ENCODE results near the gene DYTN.

Gene DYTN

DNA sequence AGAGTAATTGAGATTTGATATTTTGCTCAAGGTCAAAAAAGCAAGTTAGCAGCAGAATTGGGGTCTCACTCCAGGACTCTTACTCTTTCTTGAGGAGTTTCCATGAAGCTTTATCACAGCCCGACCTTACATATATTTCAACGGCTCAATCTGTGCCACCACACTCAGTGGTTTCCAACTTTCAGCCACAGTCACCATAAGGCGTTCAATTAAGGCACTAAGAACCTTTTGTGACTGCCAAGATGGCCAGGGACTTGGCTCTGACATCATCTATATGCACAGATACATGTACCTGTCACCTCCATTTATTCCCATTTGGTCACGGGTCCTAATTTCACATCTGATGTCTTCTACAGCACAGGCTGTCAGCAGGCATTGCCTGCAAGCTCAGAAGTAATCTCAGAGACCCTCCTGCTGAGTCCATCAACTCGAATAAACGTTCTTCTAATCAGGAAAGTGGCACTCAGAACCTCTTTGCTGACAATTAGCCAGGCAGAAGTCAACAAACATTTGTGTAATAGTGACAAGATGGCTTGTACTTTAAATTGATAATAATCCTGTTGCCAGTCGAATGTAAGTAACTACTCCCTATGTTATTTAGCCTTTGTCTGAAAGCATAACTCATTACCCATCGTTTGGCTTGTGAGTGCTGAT, 16.1 kb downstream of the DYTN start:
- DNase-seq, result no peak

DNA sequence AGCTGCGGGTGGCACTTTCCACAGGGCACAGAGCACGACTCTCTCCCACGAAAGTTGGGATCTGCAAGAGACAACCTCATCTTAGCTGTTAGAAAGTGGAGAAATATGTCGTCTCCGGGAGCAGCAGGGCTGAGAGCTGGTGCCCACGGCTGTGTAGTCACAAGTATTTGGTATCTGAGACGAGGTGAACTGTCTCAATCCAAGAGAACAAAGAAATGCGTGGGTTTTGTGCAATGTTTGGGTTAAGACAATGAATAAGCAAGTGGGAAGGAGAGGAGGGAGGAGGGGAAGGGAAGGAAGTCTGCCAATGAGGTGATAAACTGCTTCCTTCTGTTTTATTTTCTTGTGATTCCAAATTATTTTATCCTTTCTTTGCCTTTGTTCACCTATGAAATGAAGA, 18.0 kb downstream of the DYTN start:
- intact Hi-C loops (cut with DNase I), result no loop called here
- no peak for DNase-seq

More for the DNA sequence above, 16.1 kb downstream of the DYTN start:
- intact Hi-C loops (cut with DNase I), result no loop called here

DNA sequence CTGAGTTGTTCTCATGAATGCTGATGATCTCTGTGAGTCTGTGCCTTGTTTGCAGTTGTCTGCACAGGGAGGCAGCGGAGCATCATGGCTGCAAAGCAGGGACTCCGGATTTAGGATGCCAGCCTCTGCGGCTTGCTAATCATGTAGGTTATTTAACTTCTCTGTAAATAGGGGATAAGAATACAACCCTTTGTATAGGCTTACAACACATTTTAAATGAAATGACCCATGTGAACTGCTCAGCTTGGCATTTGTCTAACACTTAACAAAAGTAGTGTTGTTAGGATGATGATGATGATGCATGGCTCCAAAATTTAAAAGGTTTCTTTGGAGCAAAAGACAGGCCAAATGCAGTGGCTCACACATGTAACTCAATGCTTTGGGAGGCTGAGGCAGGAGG, 19.4 kb downstream of the DYTN start:
- intact Hi-C loops (cut with DNase I), result no loop called here
- DNase-seq, result no peak

DNA sequence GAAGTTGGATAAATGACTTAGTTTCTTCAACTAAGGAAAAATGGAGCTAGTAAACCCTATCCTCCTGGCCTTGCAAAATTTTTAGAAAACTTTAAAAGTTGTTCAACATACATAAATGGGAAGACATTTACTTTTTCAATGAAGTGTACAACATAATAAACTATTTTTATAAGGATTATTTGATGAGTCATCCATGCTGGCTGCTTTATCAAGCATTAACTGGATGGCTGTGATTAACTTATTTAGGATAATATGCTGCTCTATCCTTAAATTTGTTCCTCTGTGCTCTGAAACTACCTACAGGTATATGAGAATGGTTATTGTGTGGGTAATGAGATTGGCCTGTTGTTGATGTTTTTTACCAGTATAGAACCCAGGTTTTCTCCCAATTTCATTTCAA, 21.3 kb downstream of the DYTN start:
- no peak for DNase-seq

DNA sequence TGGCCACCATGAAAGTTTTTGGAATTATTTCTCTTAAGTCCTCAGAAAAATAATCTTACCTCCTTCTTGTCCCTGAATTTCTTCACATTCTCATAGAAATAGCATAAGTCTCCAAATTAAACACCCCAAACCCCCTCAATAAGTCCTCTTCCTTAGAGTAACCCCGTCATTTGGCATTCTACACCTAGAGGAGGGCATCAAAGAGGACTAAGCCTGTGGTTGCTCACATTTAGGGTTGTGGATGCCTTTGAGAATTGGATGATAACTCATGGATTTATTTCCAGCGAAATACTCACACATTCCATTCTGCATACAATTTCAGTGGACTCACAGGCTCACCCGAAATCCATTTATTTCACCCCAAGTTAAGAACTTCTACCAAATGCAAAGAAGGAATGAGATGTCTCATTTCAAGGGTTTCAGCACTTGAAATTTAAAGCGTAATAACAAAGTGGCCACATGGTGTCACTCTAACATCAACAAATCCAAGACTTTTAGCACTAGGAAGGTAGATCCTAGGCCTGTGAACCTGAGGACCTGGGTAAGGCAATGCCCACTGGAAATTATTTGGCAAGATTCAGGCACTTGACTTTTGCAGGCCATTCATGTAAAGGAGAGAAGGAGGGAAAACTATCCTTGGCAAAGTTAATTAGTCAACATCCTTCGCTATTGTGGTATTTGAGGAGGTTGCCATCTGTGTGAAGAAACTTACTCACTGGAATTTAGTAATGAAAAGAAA, 24.6 kb downstream of the DYTN start:
- intact Hi-C loops (cut with DNase I), result loop anchor here (5.0 kb wide), 3 partner anchors 94 to 784 kb away; no protein-coding TSS in a partner anchor
- peak in 1 of 10 donors; percentile 12 for DNase-seq

More for the DNA sequence above, 21.3 kb downstream of the DYTN start:
- intact Hi-C loops (cut with DNase I), result no loop called here

DNA sequence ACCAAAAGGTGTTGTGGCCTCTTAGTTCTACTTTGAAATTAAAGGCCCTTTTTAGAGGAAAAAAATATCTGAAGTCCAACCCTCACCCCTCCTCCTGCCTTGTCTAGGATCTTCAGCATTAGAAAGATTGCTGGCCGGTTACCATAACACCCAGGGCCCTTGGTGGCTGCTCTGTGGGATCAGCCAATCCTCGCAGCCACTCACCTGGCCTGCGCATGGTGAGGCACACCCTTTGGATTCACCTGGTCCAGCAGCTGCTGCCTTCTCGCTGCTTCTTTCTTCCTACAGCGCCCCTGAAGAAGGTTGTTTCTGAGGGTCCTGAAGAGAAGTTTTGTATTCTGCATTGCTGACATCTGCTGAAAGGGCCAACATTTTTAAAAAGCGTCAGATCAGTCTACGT, 25.2 kb downstream of the DYTN start:
- intact Hi-C loops (cut with DNase I), result loop anchor here (5.0 kb wide), 3 partner anchors 94 to 784 kb away; no protein-coding TSS in a partner anchor
- no peak for DNase-seq

DNA sequence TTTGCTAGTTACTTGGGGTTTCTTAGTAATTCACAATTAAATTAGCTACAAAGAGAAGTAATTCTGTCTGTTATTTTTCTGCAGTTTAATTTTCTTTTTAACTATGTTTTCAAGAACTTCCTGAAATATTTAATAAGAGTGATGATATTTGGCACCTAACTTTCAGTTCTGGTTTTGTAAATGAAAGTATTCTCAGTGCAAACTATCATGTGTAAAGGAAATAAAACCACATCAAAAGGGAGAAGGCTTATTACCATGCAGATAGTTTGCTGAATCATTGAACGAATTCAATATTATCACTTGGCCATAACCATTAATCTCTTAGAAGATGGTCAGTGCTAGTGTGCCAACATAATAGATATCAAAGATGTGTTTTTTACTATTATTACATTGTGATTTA, 29.2 kb downstream of the DYTN start:
- intact Hi-C loops (cut with DNase I), result no loop called here
- DNase-seq, result no peak

DNA sequence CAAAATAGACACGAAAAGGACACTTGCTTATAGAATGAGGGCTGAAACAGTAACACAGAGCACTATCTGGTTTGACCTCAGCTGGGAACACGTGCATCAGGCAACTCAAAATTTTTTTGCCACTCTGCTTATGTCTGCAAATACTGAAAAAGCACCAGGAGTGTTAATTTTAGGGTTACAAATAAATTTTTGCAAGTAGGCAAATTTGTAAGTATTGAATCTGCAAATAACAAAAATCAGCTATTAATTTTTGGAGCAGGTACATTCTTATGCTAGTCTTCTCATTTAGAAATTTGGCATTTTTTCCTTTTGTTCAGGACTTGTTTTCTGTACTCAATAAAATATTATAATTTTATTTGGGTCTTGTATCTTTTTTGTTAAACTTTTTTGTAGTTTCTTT, 29.7 kb downstream of the DYTN start:
- DNase-seq, result no peak
- intact Hi-C loops (cut with DNase I), result no loop called here

DNA sequence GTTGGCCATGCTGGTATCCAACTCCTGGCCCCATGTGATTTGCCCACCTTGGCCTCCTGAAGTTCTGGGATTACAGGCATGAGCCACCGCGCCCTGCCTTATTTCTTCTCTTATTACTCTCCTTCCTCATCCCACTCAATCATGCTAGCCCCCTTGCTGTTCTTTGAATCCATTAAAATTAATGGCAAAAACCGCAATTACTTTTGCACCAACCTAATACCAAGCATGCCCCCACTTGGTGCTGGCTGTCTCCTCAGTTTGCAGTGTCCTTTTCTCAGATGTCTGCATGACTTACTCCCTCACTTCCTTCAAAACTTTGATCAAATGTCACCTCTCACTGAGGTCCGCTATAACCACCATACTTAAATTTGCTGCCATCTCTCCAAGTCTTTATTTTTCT, 34.6 kb downstream of the DYTN start:
- no peak for DNase-seq
- intact Hi-C loops (cut with DNase I), result no loop called here

DNA sequence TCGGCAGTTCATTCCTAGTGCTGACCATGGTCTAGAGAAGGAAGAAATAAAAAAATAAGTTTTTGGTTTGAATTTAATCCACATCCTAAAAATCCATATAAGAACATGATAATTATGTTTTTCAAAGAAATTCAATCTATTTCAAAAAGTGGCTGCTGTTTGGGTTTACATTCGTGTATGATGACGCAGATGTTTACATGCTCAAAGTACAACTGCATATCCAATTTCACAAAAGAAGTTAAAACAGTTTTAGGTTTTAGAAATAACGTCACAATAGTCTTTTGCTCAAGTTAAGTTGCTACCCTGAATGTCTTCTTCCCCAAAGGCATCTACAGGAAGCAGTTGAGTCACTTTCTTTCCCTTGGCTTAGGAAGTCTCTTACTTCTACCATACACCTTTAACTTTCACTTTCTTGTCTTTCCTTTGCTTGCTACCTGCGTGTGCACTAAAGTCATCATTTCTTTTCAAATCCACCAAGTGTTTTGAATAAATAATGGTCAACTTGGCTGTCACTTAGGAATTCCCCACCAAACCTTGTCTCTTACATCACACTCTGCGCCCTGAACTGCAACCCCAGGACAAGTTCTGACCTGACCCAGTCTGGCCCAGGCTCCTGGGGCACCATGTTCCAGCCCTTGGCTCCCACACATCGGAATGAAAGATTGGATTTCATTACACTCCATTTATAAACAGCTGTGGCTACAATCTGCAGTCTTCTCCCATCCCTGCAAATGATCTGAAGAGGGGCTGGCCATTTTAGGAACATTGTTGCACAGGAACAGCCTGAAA, 47.5 kb downstream of the DYTN start:
- no peak for DNase-seq
- intact Hi-C loops (cut with DNase I), result no loop called here

DNA sequence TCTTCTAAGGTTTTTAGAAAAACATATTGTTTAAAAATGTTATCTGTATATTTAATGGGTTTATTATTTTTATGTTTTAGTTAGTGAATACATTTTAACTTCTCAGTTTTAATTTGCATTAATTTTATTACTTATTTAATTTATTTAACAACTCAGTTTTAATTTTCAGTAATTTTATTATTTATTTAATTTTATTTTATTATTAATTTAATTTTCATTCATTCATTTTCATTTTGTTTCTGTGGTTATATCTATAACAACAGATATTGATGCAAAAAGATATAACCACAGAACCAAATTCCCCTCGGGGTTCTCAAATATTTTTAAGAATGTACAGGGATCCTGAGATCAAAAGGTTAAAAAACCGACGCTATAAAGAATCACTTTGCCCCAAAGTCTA, 52.9 kb downstream of the DYTN start:
- intact Hi-C loops (cut with DNase I), result no loop called here
- no peak for DNase-seq

DNA sequence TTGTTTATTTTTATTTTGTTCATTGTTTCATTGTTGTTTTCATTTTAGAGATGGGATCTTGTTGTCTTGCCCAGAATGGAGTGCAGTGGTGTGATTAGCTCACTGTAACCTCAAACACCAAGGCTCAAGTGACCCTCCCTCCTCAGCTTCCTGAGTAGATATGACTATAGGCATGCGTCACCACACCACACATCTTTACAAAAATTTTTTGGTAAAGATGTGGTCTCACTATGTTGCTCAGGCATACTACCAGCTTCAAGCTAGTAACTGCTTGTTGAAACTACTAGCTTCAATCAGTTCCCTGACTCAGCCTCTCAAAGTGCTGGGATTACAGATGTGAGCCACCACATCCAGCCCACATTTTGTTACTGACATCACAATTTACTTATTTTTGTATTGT, 61.1 kb downstream of the DYTN start:
- intact Hi-C loops (cut with DNase I), result no loop called here

DNA sequence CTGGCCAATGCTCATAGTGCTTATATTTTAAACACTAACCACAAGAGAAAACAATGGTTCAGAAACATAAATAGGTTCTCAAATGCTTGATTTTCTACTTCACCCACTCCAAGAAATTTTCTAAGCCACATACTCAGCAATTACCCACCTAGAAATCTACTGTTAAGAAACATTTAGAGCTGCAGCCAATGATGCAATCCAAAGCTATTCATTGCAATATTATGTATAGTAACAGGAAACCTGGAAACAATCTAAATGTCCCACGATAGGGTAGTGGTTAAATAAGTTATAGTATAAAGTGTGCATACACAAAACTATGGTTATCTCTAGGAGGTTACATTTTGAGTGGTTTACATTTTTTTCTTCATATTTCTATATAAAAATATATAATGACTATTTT, 70.2 kb downstream of the DYTN start:
- intact Hi-C loops (cut with DNase I), result no loop called here
- no peak for DNase-seq

More for the DNA sequence above, 61.1 kb downstream of the DYTN start:
- DNase-seq, result no peak

DNA sequence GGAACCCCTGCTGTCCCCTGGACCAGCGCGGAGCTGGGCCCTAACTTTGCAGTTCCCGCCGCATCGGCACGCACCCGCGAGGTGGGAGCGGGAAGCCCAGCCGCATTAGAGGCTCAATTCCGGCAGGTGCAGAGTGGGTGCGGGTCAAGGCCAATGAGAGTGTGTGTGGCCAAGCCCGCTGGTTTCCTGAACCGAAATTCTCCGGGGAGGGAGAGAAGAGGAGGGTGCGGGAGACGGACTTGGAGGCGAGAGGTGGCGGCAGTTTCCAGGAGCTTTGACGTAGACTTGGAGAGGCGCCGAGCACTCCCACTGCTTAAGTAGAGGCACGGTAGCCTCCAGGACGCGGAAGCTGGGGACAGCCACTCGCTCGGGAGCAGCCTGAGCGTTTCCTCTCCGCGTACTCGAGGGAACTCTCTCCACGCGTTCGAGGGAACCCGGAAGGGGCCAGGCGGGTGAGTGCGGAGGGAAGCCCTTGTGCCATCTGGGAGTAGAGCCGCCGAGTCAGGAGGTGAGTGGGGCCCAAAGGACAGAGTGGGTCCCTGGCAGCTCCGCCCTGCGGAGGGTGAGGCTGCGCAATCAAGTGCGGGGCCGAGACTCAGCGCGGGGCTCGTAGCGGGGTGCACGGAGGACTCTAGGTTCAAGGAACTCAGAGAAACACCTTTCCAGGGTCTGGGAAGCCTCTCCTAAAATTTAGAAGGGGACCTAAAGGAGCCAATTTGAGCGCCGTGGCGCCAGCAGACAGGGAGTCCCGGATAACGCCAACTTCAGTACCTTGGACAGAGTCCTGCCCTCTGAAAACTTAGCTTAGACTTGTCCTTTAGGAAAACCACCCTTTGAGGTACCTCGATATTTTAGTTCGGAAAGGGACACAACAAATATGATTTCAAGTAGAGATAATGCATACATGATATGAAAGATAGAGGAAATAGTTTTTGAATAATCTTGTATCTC, 75.8 kb downstream of the DYTN start, which contains the start of gene FAM237A:
Gene FAM237A (plus strand): TSS at position 413 of the 951 bp plus-strand sequence. CDS start 1,750 bp downstream, outside the sequence.
- intact Hi-C loops (cut with DNase I), result no loop called here
- DNase-seq, result peak in 7 of 10 donors; percentile 7 to 84 (median 32)

DNA sequence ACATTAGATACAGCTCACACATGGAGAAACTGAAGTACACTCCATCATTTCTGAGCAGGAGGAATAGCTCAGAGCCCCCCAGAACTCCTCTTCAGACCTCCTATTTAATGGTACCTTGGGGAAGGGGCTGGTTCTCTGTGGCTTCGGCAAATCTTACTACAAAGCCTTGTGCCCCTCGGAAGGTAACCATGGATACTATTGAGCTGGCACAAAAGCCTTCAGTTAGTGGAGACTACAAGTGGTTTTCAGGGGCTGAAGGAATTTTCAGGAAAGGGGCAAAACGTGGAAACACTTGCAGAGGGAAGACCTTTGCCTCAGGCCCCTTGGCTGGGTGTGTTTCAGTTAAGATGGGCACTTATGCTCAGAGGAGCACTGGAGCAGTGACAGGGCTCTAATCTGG, 77.0 kb downstream of the DYTN start:
- no peak for DNase-seq
- intact Hi-C loops (cut with DNase I), result no loop called here

DNA sequence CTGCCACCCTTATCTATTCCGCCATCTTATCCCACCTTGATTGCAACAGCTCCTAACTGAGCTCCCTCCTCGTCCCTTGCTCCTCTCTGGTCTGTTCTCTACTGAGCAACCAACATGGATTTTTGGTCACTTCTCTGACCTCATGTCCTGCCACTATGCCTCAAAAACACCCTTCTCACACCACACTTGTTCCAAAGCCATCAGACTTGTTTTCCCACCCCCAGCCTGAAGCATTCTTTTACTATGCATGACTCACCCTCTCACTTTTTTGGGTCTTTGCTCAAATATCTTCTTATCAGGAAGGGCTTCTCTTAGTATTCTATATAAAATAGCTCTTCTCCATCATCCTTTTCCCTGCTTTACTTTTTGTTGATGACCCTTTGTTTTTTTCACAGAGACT, 78.6 kb downstream of the DYTN start:
- intact Hi-C loops (cut with DNase I), result no loop called here
- no peak for DNase-seq

DNA sequence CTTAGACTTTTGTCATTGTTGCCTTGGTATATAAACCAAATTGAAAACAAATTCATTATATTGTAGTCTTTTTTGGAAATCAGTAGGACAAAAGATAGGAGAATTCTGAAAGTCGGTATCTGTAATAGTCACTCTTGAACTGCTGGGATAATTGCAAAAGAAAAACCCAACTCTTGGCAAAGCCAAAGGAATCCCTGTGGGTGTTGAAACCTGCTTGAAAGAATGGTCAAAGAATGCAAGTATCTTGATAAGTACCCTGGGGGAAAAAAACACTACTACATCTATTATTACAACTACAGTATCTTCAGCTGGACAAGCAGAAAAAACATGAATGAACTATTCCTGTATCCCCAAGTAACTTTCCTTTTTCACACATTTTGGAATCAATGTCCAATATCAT, 83.2 kb downstream of the DYTN start:
- DNase-seq, result no peak
- intact Hi-C loops (cut with DNase I), result no loop called here

DNA sequence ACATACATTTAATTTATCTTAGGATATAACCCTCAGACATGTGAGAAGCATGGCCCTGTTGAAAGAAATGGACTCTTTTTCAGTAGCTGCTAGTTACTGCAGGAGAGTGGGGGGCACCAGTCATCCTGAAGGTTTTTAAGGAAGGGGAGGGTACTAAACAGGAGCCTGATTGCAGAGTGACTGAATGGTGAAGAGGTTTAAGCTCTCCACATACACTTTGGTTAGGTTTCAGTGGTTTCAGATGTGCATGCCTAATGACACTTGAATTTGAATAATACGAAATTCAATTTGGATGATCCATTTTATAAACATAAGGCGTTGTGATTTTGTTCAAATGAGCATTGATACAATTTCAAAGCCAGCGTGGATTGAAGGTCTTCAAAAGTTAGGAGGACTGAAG, 86.9 kb downstream of the DYTN start:
- intact Hi-C loops (cut with DNase I), result no loop called here
- DNase-seq, result no peak

DNA sequence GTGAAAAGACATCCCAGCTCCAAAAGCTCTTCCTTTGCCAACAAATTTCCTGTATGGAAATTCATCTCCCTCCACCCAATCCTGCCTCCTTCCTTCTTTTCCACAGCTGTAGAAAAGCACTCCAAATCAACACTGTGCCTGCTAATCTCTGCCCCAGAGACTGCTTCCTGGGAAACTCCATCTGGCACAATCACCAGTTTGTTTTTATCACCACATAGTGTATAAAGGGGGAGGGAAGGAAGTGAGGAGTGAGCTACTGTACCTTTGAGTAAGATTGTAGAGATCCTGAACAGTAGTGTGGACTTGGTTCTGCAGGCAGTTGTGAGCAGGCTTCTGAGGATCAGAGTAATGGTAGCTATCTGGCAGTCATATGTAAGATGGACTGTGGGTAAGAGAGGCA, 90.6 kb downstream of the DYTN start:
- intact Hi-C loops (cut with DNase I), result no loop called here
- no peak for DNase-seq

DNA sequence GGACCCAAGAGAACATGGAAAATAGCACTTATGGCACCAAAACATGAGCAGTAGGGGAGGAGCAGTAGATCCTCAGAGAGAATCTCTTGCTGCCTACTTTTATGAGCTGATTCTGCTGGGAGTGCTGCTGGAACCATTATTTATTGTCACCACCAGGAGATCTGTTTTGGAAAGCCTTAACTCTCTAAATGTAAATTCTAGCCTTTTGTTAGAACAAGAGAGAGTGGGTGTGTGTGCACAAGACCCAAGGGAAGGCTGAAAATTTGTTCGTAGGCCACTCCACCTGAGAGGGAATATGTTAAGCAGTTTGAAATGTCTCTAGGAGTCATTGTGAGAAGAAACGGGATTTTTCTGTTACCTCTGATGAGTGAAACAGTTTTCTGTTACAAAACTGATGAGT, 92.1 kb downstream of the DYTN start:
- intact Hi-C loops (cut with DNase I), result no loop called here

More for the DNA sequence above, 92.1 kb downstream of the DYTN start:
- DNase-seq, result no peak
